PC-3 (cell line): ENCODE data around the gene UBE2H.

Source experiments
- CTCF ChIP-seq: fragments of 300-600 bp; sonication (generic); conservative IDR thresholded peaks from 2 replicates; pipeline ENCODE4 v1.5.1; 2017; ENCODE audit warnings: antibody characterized with exemption, low read depth, mild to moderate bottlenecking, low read length
- EZH2 ChIP-seq: fragments of 300-600 bp; sonication (generic); IDR thresholded peaks from one replicate; pipeline ENCODE4 v1.6.1; 2017; ENCODE audit warnings: antibody characterized with exemption, mild to moderate bottlenecking, low read length; ENCODE audit not compliant: unreplicated experiment
- EZH2phosphoT487 ChIP-seq: fragments of 300-600 bp; sonication (generic); IDR thresholded peaks from 2 replicates; pipeline ENCODE4 v1.6.1; 2018; ENCODE audit warnings: mild to moderate bottlenecking, antibody characterized with exemption, low read length, borderline replicate concordance

GRCh38 chr7:129969881-129970446 lies 17.2 kb upstream of the UBE2H start:
- TF ChIP-seq CTCF (no peak), EZH2 (no peak), EZH2phosphoT487 (no peak)
